GM11168 (cell line): Measurements from ENCODE around the gene KLHL13.
"Not testable (repeated sequence)": the region's sequence is repeated elsewhere in the genome, so short reads cannot be mapped to it uniquely, and the experiment has no call there.

Experiments used
- in situ Hi-C: fragments of 300-500 bp; cut with MboI; formaldehyde crosslinking; loops from one replicate; pipeline ENCODE4 v1.12.0; 2022; ENCODE audit warnings: low sequenced_read_pairs; ENCODE audit not compliant: unreplicated experiment

Gene KLHL13

GRCh38 chrX:118100091-118100490 lies 16.5 kb downstream of the KLHL13 start:
- in situ Hi-C loops = no loop called here

DNA sequence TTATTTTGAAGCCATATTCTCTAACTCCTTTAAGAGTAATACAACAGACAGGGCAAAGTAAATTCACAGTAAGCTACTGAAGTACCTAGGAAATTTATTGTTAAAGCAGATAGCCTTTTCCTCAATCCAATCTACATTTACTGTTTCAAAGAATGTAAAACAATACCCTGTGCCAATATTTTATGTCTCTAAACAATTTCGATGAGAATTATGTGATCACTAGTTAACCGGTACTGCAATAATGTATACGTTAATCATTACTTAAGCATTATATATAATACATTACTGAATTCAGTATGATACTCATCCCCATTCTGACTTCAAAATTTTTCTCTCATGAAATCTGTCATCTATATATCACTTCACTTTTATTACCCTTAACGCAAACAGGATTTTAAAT lies 28.5 kb downstream of the KLHL13 start:
- in situ Hi-C loops = no loop called here

DNA sequence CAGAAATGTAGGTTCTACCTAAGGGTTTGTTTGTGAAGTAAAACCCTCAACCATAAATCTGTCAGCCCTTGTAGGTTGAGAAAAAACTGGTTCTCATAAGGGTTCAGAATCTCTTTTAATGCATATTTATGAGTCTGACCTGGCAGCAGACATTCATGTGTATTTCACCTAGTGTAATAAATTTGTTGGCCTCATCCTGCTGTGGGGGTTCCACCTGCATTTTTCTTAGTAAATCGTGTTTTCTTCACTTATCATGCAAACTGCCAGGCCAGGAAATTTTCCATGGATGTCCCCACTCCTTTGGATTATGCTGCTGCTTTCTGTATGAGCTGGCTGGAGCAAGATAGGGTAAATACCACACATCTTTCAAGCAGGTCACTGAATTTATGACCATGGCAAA lies 42.4 kb downstream of the KLHL13 start:
- in situ Hi-C loops = no loop called here

DNA sequence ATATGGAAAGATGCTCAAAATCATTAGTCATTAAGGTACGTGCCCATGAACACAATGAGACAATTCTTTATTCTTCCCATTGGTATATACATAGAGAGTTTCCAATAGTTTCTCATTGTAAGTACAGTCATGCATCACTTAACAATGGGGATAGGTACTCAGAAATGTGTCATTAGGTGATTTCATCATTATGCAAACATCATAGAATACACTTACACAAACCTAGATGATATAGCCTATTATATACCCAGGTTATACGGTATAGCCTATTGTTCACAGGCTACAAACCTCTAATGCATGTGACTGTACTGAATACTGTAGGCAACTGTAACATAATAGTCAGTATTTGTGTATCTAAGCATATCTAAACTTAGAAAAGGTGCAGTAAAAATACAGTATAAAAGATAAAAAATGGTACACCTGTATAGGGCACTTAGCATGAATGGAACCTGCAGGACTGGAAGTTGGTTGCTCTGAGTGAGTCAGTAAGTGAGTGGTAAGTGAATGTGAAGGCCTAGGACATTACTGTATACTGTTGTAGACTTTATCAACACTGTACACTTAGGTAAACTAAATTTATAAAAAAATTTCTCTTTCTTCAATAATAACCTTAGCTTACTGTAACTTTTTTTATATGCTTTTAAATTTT lies 49.6 kb downstream of the KLHL13 start:
- in situ Hi-C loops = no loop called here

GRCh38 chrX:118062817-118063615 lies 53.6 kb downstream of the KLHL13 start:
- in situ Hi-C loops = no loop called here

GRCh38 chrX:118062048-118062789 lies 54.4 kb downstream of the KLHL13 start:
- in situ Hi-C loops = no loop called here

DNA sequence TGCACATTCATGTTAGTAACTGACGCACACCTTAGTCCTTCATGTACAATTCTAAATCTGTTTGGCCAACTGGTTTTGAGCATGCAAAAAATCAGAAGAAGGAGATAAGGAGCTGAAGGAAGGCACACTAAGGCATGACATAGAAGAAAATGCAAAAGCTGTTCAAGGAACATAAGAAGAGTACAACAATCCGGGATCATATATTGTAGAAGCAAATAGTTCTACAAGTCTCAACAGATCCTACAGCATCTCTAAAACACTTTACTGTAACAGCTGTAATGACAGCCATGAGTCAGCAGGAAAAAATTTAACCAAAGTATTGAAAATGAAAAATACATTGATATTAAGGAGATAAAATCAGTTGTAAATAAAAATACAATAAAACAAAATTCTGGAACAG lies 57.7 kb downstream of the KLHL13 start:
- in situ Hi-C loops = no loop called here

DNA sequence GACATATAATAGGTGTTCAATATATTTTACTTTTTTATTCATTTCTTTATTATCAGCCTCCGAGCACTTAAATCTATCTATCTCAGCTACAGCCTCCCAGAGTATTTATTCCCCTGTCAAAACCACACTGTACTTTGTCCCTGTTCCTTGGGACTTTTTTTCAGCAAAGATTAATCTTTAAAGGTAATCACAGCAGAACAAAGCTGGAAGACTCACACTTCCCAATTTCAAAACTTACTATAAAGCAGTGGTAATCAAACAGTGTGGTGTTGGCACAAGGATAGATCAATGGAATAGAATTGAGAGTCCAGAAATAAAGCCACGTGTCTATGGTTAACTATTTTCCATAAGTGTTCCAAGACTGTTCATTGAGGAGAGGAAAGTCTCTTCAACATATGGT lies 59.7 kb downstream of the KLHL13 start:
- in situ Hi-C loops = no loop called here

GRCh38 chrX:118049713-118050112 lies 66.9 kb downstream of the KLHL13 start:
- in situ Hi-C loops = no loop called here

DNA sequence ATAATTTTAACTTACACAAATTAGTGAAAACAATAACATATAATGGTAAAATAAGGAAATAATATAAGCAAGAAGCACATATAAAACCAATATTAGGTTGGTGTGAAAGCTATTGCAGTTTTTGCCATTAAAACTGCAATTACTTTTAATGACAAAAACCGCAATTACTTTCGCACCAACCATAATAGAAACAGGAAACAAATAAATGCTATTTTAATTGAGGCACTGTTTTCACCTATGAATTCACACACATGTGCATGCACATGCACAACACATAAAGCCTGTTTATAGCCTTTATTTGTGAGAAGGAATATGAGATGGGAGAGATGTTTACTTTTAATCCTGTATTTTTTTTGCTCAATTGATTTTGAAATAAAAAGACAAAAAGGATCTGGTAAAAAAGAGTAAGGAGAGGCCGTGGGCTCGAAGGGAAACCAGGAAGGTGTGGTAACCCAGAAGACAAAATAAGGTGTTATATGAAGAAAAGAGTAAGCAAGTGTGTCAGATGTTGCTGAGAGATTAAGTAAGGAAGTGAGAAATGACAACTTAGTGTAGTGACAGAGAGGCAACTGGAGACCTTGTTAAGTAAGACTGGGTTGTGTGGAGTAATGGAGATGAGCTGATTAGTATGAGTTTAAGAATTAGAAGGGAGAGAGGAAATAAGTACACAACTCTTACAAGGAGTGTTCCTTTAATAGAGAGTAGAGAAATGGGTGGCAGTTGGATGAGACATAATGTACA lies 69.0 kb downstream of the KLHL13 start:
- in situ Hi-C loops = no loop called here

DNA sequence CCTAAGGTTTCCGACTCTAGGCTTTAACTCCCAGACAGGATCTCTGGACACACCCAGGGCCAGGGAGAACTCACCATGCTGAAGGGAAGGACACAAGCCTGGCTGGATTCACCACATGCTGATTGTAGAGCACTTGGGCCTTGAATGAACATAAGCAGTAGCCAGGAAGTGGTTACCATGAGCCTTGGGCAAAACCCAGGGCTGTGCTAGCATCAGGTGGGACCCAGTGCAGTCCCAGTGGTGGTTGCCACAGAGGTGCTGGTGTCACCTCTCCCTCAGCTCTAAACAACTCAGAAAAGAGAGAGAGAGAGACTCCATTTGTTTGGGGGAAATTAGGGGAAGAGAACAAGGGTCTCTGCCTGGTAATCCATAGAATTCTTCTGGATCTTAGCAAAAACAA lies 77.0 kb downstream of the KLHL13 start:
- in situ Hi-C loops = no loop called here

DNA sequence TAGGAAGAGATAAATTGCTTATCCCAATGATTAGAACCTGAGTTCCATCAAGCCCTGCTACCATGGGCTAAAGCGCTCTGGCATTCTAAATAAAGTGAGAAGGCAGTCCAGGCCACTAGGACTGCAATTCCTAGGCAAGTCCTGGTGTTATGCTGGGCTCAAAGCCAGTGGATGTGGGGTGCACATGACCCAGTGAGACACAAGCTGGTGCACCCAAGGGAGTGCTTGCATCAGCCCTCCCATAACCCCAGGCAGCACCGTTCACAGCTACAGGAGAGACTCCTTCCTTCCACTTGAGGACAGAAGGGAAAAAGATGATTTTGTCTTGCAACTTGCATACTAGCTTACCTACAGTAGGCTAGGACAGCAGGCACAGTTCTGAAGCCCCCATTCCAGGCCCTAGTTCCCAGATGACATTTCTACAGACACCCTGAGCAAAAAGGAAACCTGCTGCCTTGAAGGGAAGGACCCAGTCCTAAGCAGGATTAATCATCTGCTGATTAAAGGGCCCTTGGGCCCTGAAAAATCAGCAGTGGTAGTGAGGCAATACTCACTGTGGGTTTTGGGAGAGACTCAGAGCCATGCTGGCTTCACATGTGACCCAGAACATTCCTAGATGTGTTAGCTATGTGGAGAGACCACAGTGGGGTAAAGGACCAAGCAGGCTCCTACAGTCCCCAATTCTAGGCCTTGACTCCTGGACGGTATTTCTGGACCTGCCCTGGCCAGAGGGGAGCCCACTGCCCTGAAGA lies 77.8 kb downstream of the KLHL13 start:
- in situ Hi-C loops = no loop called here

GRCh38 chrX:118026631-118027030 lies 90.0 kb downstream of the KLHL13 start:
- in situ Hi-C loops = no loop called here

- in situ Hi-C loops = no loop called here
Observed at GRCh38 chrX:118025226-118025625, 91.4 kb downstream of the KLHL13 start.

GRCh38 chrX:118024482-118024881 lies 92.1 kb downstream of the KLHL13 start:
- in situ Hi-C loops = no loop called here

GRCh38 chrX:118022753-118023152 lies 93.9 kb downstream of the KLHL13 start:
- in situ Hi-C loops = no loop called here

- in situ Hi-C loops = no loop called here
Observed at GRCh38 chrX:118016422-118016821, 100.2 kb downstream of the KLHL13 start.

GRCh38 chrX:118002417-118002816 lies 114.2 kb downstream of the KLHL13 start:
- in situ Hi-C loops = not testable (repeated sequence)

DNA sequence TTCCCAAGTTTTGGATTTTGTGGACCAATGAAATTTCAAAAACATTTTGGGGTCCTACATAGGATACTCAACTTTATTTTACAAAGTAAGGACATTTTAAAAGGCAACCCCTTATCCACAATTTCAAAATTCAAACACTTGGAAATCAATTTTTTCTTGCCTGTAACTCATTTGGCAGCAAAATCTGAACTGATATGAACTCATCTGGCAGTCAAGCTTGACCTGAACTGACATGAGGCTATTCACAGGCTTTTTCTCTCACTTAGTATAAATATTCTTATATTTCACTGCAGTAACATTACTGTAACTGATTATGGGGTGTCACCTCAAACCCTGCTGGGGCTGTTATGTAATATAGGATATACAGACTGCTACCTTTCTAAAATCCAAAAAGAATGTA lies 116.1 kb downstream of the KLHL13 start:
- in situ Hi-C loops = no loop called here

GRCh38 chrX:117998171-117998570 lies 118.4 kb downstream of the KLHL13 start:
- in situ Hi-C loops = loop anchor here (25.0 kb wide), 1 partner anchor 239 kb away; no protein-coding TSS in a partner anchor
